Measurements from ENCODE around the gene RPLP2.

RPLP2 gene

DNA sequence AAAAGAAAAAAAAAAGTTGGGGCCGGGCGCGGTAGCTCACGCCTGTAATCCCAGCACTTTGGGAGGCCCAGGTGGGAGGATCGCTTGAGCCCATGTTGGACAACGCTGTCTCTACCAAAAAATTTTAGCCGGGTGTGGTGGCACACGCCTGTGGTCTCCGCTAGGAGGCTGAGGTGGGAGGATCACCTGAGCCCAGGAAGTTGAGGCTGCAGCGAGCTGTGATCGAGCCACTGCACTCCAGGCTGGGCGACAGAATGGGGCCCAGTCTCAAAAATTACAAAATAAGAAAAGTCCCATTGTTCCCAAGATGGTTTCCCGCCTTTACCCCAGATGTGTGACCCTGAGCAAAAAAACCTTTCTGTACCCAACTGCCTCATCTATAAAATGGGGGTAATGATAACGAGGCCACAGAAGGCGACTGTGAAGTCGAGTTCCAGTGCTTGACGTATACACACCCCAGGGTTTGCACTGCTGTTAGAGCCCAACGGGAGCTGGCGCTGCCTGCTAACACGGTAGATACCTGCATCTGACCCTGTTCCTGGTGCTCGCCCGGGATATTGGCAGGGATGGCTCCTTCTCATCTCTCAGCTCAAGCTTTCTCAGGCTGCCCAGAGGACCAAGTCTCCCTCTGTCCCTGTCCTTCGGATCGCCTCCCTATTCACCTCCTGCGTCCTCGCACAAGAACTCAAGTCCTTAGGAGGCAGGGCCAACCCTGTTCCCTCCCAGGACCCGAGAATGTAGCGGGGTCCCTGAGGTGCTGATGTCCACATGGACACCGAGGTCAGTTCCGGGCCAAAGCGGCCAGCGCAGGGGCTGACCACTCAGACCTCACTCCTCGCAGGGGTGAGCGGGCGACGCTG is 1.1 kb upstream of the RPLP2 start:
- ATAC-seq, result no peak

DNA sequence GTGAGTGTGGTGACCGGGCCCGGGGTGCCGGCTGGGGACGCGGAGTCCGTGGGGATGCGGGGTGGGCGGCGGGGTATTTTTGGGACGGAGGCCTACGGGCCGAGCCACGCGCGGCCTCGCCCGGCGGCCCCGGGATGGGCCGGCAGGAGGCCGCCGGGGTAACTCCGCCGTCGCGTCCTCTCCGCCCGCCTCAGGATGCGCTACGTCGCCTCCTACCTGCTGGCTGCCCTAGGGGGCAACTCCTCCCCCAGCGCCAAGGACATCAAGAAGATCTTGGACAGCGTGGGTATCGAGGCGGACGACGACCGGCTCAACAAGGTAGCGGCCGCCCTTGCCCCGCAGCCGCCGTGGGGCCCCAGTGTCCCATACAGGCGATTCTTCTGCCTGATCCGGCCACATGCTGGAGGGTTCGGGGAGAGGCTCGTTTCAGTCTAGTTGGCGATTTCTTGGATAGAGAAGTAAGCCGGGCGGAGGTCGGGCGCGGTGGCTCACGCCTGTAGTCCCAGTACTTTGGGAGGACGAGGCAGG is 337 bp downstream of the RPLP2 start:
- peak; percentile 2 for ATAC-seq

DNA sequence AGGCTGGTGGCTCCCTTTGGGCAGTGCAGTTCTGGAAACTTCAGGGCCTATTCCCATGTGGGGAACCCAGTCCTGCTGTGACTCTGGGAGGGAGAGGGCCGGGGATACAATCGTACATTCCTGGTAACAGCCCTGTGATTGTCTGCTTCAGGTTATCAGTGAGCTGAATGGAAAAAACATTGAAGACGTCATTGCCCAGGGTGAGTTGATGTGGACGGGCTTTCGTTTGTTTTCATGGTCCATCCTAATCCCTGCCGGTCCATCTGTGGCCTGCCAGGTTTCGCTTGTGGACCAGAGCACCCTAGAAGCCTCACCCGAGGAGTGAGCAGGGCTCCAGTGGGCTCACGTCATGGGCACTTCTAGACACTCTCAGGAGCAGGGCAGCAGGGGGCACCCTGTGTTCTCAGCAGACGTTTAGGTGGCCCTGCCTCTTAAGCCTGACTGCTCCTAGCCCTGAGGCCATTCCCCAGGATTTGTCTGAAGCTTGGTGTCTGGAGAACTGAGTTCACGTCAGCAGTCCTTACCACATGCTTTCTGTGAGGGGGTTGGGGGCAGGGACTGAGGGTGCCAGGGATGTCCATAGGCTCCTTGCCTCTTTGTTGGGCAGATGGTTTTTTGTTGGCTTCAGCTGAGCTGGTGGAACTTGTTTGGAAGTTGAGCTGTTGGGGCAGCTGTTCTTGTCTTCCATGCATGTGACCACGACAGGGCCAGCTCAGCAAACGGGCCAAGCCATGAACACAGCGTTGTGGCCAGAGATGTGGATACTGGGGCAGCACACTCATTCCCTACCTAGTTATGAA is 1.9 kb downstream of the RPLP2 start:
- no peak for ATAC-seq

DNA sequence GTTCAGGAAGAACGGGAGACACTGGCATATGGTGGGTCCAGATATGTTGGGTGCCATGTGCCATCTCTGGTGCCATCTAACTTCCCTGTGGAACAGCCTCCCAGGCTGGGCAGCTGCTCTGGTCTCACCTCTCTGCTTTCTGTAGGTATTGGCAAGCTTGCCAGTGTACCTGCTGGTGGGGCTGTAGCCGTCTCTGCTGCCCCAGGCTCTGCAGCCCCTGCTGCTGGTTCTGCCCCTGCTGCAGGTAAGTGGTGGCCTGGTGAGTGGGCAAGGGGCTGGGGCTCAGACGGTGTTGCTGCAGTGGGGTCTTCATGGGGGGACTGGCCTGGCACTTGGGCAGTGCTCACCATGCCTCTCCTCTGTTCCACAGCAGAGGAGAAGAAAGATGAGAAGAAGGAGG is 2.6 kb downstream of the RPLP2 start:
- ATAC-seq, result no peak

DNA sequence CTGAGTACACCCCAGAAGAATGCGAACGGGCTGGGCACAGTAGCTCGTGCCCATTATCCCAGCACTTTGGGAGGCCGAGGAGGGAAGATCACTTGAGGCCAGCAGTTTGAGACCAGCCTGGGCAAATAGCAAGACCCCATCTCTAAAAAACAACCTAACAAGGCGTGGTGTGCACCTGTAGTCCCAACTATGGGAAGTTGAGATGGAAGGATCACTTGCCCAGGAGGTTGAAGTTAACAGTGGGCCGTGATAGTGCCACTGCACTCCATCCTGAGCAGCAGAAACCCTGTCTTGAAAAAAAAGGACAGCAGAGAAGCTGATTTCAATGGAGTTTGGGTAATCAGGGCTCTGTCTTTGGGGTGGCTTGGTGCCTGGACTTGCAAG is 3.3 kb downstream of the RPLP2 start:
- no peak for ATAC-seq

DNA sequence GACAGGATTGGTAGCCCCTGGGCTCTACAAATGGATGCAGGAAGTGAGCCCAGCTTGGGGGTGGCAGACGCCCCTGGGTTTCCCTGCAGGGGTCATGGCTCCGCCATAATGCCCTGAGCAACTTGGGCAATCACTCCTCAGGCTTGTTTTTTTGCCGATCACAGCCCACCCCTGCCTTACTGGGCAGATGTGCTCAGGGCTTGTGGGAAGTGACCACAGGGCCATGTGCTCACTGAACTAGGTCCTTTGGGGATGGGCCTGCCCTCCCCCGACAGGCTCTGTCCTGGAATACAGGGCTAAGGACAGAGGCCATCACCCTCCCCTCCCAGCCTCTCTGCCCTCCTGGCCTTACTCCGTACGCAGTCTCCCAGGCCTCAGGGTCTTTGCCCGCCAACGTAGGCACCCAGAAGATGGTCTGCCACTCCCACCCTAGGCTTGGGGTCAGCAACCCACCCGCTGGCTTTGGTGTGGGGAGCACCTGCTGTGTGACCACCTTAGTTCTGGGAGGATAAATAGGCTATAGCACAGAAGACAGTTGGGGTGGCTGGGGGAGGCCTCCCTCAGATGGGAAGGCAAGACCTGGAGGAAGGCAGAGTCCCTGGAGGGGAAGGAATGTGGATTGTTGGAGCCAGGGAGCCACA is 3.8 kb downstream of the RPLP2 start:
- ATAC-seq, result no peak

DNA sequence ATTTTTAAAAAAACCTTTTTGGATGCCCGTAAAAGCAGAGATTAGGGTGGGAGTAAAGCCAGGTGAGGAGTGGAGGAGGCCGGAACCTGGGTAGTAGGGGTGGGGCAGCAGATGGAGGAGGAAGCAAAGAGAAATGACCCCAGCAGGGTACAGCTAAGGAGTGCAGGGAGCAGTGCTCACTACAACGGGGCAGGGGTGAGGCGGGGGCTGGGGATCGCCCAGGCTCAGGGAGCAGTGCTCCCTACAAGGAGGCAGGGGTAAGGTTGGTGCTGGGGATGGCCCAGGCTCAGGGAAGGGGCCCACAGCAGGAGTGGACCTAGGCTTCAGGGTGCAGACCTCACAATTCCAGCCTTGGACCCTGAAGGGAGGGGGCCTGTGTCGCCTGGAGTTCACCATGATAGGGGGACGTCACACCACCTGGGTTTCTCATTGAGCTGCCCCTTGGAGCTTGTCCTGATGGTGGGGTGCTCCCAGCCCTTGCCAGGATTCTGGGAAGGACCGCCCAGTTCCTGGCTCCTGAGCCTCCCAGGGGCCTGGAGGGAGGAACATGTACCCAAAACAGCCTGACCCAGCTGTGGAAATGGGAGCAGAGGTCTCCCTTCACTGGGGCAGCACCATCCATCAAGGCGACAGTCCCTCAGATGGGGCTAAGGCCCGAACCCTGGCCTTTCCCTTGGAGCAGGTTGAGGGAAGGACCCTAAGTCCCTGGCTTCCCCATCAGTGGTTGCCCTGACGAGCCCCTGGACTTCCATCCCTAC is 6.1 kb downstream of the RPLP2 start:
- no peak for ATAC-seq

DNA sequence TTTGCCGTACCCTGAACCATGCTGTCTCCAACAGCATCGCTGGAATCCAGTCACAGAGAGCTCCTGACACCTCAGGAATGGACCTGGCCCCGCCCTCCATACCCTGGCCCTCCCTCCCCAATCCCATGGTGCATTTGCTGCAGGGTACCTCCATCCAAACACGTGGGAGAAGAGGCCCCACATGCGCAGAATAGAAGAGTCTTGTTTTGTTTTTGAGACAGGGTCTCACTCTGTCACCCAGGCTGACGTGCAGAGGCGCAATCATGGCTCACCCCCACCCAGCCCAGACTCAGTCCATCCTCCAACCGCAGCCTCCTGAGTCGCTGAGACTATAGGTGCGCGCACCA is 6.6 kb downstream of the RPLP2 start:
- ATAC-seq, result no peak

DNA sequence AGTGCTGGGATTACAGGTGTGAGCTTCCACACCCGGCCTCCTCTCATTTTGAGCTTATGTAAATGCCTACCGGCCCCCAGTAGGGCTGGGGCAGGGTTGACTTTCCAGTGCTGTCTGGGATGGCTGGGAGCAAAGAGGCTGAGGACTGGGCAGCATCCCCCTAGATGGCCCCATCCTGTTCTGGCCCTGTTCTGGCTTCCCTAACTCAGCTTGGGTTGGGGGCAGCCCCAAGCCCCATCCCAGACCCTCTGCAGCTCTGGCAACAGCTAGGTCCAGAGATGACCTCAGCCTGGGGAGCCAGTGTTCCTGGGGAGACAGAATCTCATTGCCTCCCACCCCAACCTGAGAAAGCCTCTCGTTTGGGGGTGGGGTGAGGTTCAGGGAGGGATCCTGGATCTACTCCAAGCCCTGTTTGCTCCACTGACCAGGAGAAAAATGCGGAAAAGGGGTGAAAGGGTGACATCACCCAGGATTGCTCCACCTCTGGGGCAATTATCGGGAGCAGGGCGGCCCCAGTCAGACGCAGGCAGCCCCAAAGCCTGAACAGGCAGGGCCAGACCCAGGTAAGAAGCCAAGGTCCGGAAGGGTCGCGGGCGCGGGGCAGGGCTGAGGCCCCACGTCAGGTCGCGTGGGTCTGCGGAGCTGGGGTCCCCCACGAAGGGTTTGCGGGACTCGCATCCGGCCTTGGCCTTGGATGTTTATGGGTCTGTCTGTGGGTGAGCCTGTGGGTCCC is 8.8 kb downstream of the RPLP2 start, which contains the start of gene PNPLA2:
PNPLA2 (plus strand) TSS at position 519 of the 733 bp plus-strand sequence. CDS start 805 bp downstream, outside the sequence.
- no peak for ATAC-seq

DNA sequence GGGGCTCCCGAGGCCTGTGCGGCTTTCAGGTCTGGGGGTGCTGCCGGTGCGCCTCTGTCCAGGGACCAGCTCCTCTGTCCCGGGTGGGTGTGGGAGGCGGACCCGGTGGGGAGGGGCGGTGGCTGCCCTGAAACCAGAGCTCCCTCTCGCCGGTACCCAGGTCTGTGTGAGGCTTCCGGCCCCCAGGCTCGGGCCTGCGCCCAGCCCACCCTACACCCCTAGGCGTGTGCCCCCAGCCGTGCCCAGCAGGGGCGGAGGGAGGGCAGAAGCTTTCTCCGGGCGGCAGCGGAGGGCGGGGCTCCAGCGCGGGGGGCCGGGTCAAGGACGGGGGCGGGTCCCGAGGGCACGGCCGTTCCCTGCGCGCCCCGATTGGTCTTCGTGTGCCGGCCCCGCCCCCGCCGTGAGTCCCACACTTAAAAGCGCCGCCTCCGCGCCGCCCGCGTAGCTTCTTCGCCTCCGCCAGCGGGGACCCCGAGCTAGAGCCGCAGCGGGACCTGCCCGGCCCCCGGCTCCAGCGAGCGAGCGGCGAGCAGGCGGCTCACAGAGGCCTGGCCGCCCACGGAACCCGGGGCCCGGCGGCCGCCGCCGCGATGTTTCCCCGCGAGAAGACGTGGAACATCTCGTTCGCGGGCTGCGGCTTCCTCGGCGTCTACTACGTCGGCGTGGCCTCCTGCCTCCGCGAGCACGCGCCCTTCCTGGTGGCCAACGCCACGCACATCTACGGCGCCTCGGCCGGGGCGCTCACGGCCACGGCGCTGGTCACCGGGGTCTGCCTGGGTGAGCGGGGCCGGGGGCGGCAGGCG is 9.6 kb downstream of the RPLP2 start:
- ATAC-seq, result peak; percentile 71 to 79

DNA sequence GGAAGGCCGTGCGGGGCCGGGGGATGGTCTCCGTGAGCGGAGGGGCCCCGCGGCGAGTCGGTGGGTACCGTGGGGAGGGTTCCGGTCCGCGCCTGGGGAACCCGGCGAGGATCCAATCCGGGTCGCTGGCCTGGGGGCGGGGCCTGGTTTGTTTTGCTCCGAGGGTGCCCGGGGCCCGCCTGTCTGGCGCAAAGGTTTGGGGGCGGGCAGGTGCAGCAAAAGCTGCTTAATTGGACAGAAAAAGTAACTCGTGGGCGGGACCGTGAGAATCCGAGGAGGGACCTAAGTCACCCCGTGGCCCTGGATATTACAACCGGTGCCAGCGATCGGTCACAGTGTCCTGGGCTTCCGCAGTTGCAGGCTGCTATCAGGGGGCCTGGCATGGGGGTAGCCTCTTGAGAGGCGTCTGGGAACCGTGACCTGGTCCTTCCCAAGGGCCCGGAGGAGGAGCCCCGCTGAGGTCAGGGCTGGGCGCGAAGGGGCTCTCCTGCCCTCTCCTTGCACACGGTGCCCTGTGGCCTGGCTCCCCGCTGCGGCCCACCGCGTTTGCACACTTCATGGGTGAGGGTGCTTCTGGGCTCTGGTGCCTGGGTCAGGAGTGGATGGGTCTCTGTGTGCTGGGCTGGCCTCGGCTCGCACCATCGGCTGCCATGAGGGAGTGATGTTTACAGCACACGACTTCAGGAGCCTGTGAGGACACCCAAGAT is 10.3 kb downstream of the RPLP2 start:
- peak; percentile 75 to 77 for ATAC-seq

DNA sequence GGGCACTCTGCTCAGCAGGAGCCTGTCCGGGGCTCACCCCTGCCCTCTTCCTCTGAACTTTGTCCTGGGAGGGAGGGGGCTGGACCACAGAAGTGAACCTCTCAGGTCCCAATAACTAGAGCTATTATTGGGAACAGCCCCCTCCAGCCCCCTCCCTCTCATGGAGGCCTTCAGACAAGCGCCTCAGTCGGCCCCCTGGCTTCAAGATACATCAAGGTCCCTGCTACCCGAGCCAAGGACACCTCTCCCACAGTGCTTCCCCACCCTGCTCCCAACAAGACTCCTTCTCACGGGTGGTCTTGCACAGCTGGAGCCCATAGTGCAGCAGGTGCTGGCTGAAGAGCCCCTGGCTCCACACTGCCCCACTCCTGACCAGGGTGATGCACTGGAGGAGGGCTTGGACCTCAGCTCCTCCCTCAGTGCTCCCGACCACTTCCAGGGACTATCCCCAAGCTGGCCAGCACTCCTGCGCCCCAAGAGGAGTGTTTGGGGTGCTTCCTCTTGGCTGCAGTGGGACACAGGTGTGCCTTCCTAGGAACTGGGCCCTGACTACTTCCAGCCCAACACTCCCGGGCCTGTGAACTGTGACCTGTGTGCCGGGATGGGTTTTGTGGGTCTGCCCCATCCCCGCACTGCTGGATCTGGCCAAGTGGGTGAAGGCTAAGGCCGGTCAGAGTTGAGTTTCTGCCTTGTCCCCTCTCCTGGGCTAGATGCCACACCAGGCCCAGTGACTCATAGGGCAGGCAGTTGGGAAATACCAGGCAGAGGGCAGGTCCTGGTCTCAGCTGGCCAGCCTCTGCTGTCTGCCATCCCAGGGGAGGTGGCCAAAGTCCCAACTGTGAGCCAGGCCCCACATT is 11.1 kb downstream of the RPLP2 start:
- ATAC-seq, result no peak

DNA sequence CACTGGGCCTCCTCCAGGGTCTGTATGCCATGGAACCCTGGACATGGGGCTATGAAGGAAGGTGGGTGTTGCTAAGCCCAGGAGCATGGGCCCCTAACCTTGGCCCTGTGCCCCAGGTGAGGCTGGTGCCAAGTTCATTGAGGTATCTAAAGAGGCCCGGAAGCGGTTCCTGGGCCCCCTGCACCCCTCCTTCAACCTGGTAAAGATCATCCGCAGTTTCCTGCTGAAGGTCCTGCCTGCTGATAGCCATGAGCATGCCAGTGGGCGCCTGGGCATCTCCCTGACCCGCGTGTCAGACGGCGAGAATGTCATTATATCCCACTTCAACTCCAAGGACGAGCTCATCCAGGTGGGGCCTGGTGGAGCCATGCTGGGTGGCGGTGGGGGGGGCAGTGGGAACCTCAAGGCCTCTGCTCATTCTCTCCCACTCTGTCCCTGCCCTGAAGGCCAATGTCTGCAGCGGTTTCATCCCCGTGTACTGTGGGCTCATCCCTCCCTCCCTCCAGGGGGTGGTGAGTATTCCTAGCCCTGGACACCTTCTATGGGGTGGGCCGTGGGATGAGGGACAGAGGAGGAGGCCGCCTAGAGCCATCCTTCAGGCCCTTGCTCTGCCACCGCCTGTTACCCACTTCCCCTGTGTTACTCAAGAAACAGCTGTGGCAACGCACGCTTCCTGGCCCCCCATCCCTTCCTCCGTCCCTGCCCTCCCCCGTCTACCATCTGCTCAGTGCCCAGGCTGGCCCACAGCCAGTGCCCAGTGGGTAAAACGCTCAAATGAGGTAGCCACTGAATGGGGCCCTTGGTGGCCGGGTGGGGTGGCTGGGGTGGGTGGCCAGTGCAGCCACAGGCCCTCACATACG is 12.0 kb downstream of the RPLP2 start:
- ATAC-seq, result no peak

DNA sequence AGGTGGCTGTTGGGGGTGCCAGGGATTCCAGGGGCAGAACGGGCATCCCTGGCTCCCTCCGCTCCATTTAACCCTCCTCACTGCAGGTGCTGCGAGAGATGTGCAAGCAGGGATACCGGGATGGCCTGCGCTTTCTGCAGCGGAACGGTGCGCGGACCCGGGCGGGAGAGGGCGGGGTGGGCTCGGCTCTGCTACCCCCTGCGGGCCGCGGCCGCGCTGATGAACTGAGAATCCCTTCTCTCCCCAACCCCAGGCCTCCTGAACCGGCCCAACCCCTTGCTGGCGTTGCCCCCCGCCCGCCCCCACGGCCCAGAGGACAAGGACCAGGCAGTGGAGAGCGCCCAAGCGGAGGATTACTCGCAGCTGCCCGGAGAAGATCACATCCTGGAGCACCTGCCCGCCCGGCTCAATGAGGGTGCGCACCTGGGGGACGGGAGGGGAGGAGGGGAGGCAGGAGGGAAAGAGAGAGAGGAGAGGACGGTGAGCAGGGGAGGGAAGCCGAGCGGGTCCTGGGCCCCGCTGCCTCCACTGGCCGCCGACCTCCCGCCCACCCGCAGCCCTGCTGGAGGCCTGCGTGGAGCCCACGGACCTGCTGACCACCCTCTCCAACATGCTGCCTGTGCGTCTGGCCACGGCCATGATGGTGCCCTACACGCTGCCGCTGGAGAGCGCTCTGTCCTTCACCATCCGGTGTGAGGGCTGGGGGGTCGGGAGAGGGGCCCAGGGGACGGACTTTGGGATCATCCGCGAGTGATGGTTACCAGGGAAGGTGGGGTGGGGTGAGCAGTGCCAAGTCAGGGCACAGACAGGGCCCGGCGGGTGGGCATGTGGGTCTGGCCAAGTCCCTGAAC is 13.9 kb downstream of the RPLP2 start:
- no peak for ATAC-seq

DNA sequence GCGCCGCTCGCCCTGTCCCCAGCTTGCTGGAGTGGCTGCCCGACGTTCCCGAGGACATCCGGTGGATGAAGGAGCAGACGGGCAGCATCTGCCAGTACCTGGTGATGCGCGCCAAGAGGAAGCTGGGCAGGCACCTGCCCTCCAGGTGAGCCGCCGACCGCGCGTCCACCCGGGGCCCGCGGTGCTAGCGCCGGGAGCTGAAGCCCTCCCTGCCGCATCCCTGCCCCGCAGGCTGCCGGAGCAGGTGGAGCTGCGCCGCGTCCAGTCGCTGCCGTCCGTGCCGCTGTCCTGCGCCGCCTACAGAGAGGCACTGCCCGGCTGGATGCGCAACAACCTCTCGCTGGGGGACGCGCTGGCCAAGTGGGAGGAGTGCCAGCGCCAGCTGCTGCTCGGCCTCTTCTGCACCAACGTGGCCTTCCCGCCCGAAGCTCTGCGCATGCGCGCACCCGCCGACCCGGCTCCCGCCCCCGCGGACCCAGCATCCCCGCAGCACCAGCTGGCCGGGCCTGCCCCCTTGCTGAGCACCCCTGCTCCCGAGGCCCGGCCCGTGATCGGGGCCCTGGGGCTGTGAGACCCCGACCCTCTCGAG is 14.6 kb downstream of the RPLP2 start:
- ATAC-seq, result no peak

DNA sequence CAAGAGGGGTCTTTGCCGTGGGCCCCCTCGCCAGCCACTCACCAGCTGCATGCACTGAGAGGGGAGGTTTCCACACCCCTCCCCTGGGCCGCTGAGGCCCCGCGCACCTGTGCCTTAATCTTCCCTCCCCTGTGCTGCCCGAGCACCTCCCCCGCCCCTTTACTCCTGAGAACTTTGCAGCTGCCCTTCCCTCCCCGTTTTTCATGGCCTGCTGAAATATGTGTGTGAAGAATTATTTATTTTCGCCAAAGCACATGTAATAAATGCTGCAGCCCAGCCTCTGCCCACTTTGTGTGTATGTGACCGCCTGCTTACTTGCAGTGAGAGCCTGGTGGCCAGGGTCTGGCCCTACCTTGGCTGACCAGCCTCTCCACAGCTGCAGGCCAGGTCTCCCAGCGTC is 15.2 kb downstream of the RPLP2 start:
- no peak for ATAC-seq

All from activated CD4-positive, CD25-positive, alpha-beta regulatory T cell treated with anti-CD3 and anti-CD28 coated beads, Interleukin-2, amount 50 U/mL, for 24 hours (primary cell).